ENCODE data around the gene PJVK. TPM values are rescaled to one million over a fixed set of nuclear protein-coding genes. Genes with fewer than 3 reads are reported as not detected.
"Not testable (repeated sequence)": the region's sequence is repeated elsewhere in the genome, so short reads cannot be mapped to it uniquely, and the experiment has no call there.

The PJVK gene
- polyA plus RNA-seq, 1 donor = 6.8 TPM

DNA sequence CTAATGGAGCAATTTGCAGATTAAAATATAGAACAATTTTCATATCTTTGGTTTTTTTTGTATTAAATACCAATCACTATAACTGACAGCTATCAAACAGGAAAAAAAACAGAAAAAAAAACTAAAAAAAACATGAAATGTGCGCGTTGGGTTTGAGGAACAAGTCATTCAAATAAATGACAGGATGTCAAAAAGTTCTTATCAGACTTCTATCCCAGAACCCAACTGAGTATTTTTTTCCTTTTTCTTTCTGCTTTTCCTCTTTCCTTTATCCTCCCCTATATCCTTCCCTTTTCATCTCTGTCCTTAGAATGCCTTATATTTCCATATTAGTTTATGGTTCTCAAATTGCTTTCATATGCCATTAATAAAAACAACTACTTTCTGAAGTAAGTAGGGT, 14.5 kb upstream of the PJVK start:
- no peak for DNase-seq

- no peak for DNase-seq
Observed at GRCh38 chr2:178441426-178441825, 9.8 kb upstream of the PJVK start.

DNA sequence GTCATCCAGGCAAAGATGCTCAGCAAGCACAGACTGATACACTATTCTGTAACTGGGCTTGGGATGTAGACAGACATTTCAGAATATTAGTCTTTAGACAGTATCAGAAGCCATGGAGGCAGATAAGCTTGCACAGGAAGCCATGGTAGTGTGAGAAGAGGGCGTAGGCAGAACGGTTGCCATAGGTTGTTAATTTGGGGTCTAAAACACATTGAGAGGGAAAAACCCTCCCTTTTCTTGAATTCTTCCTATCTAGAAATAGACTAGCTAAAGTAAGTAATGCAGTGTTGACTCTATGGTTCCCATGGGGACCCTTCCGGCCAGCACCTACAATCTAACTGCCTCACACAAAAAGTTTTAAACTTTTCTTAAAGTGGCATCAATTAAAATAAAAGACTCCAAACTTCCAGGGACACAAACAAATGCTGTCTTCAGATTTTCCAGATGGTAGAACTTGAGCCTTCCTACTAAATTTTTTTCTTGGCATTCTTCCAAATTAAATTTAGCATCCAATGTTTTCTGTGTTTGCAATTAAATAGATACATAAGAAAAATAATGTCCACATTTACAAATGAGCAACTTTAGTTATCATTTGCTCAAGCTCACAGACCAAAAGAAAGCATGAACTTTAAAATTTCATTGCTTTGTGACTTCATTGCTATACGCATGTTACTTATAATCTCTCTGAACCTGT, 2.1 kb upstream of the PJVK start:
- DNase-seq = no peak

DNA sequence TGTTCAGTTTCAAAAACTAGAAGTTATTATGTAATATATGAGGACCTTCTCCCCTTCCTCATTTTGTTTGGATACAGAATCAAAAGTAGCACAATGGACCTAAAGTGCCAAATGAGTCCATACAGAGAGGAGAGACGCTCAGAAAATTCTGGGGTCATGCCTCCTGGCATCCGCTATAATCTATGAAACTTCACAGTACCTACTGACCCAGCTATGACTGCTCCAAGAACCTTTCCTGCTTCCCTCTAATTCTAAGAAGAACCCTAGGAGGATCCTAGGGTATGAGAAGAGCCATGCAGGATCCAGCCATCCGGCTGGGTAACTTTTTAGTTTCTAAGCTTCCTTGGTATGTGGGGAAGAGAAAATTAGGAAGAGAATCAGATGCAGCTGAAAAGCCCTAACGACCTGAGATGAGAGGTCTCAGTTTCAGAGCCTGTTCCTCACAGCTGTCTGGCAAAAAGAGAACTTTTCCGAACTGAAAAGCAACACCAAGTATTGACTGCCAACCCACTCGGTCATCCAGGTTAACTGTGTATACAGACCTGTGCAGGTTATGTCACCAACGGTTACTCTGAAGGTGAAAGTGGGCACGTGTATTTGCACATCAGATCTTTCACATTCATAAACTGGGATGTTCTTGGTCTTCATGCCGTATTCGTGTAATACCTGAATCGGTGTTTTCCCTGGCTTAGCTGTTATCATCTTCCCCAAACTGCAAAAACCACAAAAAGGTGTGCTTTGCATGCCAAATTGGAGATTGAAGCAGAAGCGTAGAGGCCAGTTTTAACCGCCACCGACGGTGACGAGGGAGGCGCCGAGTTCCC, 1.3 kb upstream of the PJVK start:
- peak; percentile 69 for DNase-seq

GRCh38 chr2:178450524-178450773, 729 bp upstream of the PJVK start:
- no peak for DNase-seq

DNA sequence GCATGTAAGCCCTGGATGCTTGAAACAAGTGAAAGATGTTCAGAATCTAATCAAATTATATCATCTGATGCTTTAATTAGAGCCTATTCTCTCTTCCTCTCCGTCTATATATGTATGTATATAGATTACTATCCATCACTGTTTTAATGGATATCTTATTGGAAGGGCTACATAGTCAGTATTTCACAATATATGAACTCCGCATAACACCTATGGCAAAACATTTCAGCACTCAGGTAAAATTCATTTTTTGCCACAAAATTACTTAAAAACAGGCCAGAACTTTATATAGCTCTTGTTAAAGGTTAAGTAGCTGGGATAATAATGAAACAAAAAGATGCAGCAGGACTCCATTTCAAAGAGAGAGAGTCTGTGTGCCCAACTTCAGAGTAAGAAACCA, 1.2 kb downstream of the PJVK start:
- no peak for DNase-seq

- no peak for DNase-seq
Observed at GRCh38 chr2:178452870-178453269, 1.7 kb downstream of the PJVK start.

DNA sequence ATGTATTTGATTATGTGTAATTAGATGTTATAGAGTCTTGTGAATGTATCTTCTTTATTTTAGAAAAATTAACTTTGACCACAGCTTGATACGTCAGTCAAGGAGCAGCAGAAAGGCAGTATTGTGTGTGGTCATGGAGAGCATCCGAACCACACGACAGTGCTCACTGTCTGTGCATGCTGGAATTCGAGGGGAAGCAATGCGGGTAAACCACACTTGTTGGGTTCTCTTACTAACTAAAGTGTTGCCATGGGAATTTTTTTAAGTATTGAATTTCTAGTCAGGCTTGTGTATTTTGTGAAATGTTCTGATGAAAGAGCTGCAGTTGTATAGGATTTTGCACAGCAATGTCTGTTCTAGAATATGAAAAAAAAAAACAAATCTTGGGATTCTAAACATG, 4.8 kb downstream of the PJVK start:
- no peak for DNase-seq

- no peak for DNase-seq
Observed at GRCh38 chr2:178457390-178457886, 6.3 kb downstream of the PJVK start.

GRCh38 chr2:178469219-178469849, 18.2 kb downstream of the PJVK start:
- no peak for DNase-seq

- not testable (repeated sequence) for DNase-seq
Observed at GRCh38 chr2:178471313-178471712, 20.1 kb downstream of the PJVK start.

DNA sequence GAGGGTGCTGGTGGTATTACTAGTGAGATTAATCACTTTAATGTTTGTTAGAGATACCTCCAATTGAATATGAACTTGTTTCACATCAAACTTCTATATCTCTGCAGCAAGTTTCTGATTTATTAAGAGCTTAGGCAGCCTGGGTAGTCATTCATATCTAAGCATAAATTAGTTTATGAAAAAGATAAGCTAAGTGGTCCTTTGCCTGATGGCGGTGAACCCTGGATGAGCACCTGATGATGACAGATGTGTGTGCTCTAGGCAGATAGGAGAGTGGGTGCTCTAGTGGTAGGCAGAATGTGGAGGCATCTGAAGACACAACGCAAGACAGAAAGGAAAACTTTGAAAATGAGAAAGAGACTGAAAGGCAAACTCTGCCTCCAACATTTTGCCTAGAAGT, 22.2 kb downstream of the PJVK start:
- no peak for DNase-seq

DNA sequence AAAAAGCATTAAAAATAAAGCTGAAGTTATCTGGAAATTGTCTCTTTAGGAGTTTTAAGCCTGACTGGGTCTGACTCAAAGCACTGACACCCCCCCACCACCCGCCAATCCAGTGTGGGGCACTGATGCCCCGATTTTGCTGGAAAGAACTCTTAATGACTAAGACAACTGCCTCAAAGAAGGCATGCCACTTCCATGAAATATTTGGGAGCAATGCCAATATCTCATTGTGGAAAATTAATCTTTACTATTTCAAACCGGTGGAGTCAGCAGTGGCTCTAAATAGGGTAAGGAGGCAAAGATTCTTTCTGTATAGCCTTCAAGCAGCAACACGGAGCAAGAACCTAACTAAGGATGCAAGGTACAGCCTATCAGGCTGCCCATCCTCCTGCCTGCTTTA, 22.8 kb downstream of the PJVK start:
- DNase-seq = no peak

- no peak for DNase-seq
Observed at GRCh38 chr2:178474560-178474959, 23.4 kb downstream of the PJVK start.

DNA sequence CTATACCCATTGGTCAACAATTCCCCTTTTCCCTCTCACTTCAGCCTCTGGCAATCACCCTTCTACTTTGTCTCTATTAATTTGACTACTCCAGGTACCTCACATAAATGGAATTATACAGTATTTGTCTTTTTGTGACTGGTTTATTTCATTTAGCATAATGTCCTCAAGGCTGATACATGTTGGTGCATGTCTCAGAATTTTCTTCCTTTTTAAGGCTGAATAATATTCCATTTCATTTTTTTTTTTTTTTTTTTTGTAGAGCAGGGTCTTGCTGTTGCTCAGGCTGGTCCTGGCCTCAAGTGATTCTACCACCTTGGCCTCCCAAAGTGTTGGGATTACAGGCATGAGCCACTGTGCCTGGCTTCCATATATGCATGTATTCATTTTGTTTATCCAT, 25.3 kb downstream of the PJVK start:
- no peak for DNase-seq

DNA sequence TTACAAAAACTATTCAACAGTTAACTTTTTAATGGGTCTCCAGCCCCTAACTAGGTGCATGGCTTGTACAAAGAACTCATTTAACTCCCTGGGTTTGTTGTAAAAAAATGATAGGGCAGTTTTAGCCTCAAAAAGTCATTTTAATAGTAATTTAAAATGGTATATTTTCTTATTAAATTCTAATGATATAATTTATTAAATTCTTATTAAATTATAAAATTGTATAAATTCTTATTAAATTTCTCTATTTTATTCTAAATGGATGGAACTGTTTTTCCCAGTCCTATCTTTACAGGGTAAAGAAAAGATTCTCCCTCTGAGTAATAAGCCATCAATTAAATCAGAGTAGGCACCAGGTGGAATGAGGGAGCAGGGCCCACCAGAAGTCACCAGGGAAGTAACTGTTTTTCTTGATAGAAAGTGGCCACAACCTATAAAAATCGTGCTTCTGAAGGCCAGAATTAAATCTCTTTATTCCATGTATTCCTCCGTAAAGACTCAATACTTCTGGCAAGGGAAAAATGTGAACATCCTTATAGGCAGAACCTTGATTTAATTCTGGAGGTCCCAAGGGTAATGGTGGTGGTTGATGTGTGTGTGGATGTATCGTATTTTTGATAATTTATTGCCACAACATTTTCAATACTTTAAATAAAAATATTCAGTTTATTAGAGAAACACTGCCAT, 26.4 kb downstream of the PJVK start:
- peak; percentile 34 for DNase-seq

DNA sequence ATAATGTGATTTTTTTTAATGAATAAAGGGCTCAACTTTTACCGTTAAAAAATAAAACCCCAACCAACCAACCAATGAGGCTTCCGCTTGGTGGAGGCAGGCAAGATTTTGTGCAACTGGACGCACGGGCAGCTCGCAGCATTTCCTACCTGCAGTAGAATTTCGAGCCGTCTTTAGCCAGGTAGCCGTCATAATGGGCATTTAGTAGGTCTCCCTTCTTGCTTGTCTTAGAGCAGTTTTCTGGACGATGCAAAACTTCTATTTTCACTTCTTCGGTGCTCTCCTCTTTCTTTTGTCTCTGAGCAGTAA, 26.9 kb downstream of the PJVK start:
- DNase-seq = no peak

DNA sequence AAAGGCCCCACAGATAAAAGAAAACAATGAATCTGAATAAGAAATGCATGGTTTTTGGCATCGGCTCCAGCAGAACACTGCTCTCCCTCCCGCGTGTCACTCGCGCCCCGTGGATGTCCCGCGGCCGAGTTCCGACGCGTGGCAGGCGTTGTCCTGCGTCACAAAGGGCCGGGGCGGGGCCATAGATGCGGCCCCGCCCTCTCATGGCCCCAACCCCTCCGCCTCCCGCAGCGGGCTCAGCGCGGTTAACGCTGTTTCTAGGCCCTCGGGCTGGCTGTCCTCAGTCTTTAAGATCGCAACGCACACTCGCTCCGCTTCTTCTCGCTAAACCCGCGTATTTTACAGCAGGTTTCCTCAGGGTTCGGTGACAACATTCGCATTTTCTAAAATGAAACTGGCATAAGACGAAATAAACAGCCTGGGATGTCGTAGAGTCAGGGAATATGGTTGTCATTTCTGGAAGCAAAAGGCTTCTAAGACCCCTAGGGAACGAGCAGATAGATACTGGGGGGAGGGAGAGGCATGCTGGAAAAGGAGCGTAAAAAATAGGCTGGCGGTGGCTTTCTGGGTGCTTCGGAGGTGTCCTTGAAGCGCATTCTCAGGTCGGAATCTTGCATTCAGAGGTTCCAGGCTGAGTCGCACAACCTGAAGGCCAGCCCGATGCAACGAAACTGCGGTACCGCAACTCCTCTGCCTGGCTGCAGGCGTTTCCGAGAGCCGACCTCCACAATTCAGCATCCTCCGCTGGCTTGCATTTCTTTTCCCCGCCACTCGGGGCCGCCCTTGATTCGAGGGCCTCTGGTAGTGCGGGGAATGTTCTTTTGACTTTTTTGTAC, 27.5 kb downstream of the PJVK start, which contains the start of gene FKBP7:
Gene FKBP7, minus strand, starts transcription at position 162 of the 836 bp plus-strand sequence. Its CDS starts 101 bp downstream, at position 61.
- DNase-seq = peak; percentile 94

DNA sequence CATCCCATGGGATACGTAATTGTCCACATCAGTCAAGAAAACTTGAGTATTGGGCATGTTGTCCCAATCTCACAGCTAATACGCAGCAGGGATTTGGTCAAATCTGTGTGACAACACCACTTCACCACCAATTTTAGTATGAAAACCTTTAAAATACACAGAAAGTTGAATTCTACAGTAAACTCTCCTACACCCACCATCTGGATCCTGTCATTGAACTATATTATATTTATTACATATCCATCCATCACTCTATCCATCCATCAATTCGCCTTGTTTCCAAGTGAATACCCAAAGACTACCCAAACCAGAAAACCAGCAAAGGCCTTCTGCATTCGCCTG, 28.1 kb downstream of the PJVK start:
- no peak for DNase-seq

- DNase-seq = no peak
Observed at GRCh38 chr2:178479758-178480226, 28.6 kb downstream of the PJVK start.

GRCh38 chr2:178480227-178481181, 29.3 kb downstream of the PJVK start, which contains the start of gene PLEKHA3:
Gene PLEKHA3 (plus strand): TSS chr2:178480457. CDS start chr2:178480870, 413 bp downstream.
- DNase-seq = peak; percentile 94
